GM12878 (cell line): ENCODE results near the gene ABCF1. TPM values are rescaled to one million over a fixed set of nuclear protein-coding genes. Genes with fewer than 3 reads are reported as not detected.
A peak's percentile ranks its signal among the peaks of the same experiment; 100 is the strongest.

Experiments
- ATAC-seq: fragments of 200-7000 bp; cut with Tn5 transposase; 3 replicates; pipeline ENCODE4 v1.9.1; 2020; ENCODE audit warnings: mild to moderate bottlenecking, moderate library complexity
- BruUV-seq: library from RNA; stranded (reverse); fragments of 400-500 nt; replicated peaks from 2 replicates; lab custom pipeline; 2021; lab: Mats Ljungman, UMichigan
- CTCF ChIA-PET: fragments of 300-600 bp; sonication (Branson Sonifier 250); formaldehyde crosslinking; extraction: SDS; loops from one replicate; lab custom pipeline; 2021; ENCODE audit warnings: inconsistent platforms; lab: Yijun Ruan, JAX
- POLR2A ChIA-PET: fragments of 350-600 bp; formaldehyde crosslinking; extraction: SDS; loops from one replicate; lab custom pipeline; 2021; ENCODE audit warnings: inconsistent platforms; lab: Charles Lee
- RAD21 ChIA-PET: fragments of 300-600 bp; sonication (Branson Sonifier 250); formaldehyde crosslinking; loops from one replicate; lab custom pipeline; 2023; ENCODE audit warnings: antibody characterized with exemption; ENCODE audit not compliant: unreplicated experiment; lab: Charles Lee
- SMC1A ChIA-PET: fragments of 300-600 bp; sonication (Branson Sonifier 250); formaldehyde crosslinking; loops from one replicate; lab custom pipeline; 2023; ENCODE audit not compliant: unreplicated experiment, uncharacterized antibody; lab: Charles Lee
- DNase-seq: peaks from one replicate; pipeline ENCODE4 v3.0.0-alpha.2; 2011; ENCODE audit warnings: low read depth, low spot score
- FAIRE-seq: peaks from 3 replicates; lab custom pipeline; 2011; peaks lifted over from hg19 to GRCh38; lab: Jason Lieb, UNC
- H2AFZ ChIP-seq: 2 replicates; pipeline ENCODE4 v1.6.0; 2011; ENCODE audit warnings: low read depth, low read length, control low read depth; ENCODE audit not compliant: control insufficient read depth
- H3K27ac ChIP-seq: 2 replicates; pipeline ENCODE4 v1.5.1; 2011; ENCODE audit warnings: control low read depth; ENCODE audit not compliant: control insufficient read depth, insufficient read depth
- H3K27me3 ChIP-seq, 2 experiments: replicated peaks in 1 of 2; 2 replicates each; pipeline versions ENCODE4 v1.6.0 to v1.6.1; 2011; ENCODE audit warnings: low read length in 1 of 2; ENCODE audit not compliant: control insufficient read depth in 2 of 2, insufficient read depth in 2 of 2
- H3K36me3 ChIP-seq, 2 experiments: 2 replicates each; pipeline ENCODE4 v1.5.1; 2011; ENCODE audit warnings: low read length in 1 of 2; ENCODE audit not compliant: control insufficient read depth in 2 of 2, insufficient read depth in 2 of 2
- H3K4me1 ChIP-seq: 2 replicates; pipeline ENCODE4 v1.6.1; 2011; ENCODE audit warnings: mild to moderate bottlenecking, low read length, moderate library complexity, mixed read lengths; ENCODE audit not compliant: control insufficient read depth, insufficient read depth
- H3K4me2 ChIP-seq: 2 replicates; pipeline ENCODE4 v1.6.0; 2011; ENCODE audit warnings: control low read depth; ENCODE audit not compliant: control insufficient read depth, insufficient read depth
- H3K4me3 ChIP-seq: fragments of 200-600 bp; sonication (generic); 2 replicates; pipeline ENCODE4 v1.5.1; 2016
- H3K79me2 ChIP-seq: 2 replicates; pipeline ENCODE4 v1.6.0; 2011; ENCODE audit warnings: low read length; ENCODE audit not compliant: control insufficient read depth, insufficient read depth
- H3K9ac ChIP-seq: 2 replicates; pipeline ENCODE4 v1.8.0; 2011; ENCODE audit warnings: low read length, control low read depth, mixed read lengths; ENCODE audit not compliant: control insufficient read depth, insufficient read depth
- H3K9me3 ChIP-seq: replicated peaks from 3 replicates; pipeline ENCODE4 v1.5.1; 2011; ENCODE audit warnings: mild to moderate bottlenecking, low read length; ENCODE audit not compliant: control insufficient read depth, insufficient read depth
- H4K20me1 ChIP-seq: 2 replicates; pipeline ENCODE4 v1.6.0; 2011; ENCODE audit not compliant: control insufficient read depth, insufficient read depth
- ESRRA ChIP-seq: IDR thresholded peaks from 2 replicates; pipeline ENCODE4 v1.6.1; 2012; ENCODE audit warnings: mild to moderate bottlenecking, low read length, improper control_type of control experiment
- HCFC1 ChIP-seq: fragments of 150-350 bp; IDR thresholded peaks from 2 replicates; pipeline ENCODE4 v1.6.1; 2014; ENCODE audit warnings: low read length
- HDAC2 ChIP-seq: fragments of 200-600 bp; sonication (generic); IDR thresholded peaks from 2 replicates; pipeline ENCODE4 v1.6.1; 2017
- KLF5 ChIP-seq: fragments of 450-650 bp; IDR thresholded peaks from 2 replicates; pipeline ENCODE4 v1.6.1; 2014; ENCODE audit warnings: mild to moderate bottlenecking; ENCODE audit not compliant: partially characterized antibody
- MYB ChIP-seq: fragments of 150-350 bp; IDR thresholded peaks from 2 replicates; pipeline ENCODE4 v1.6.1; 2014; ENCODE audit warnings: mild to moderate bottlenecking, low read depth, low read length, borderline replicate concordance
- NFXL1 ChIP-seq: fragments of 450-650 bp; IDR thresholded peaks from 2 replicates; pipeline ENCODE4 v1.6.1; 2017; ENCODE audit warnings: antibody characterized with exemption, mild to moderate bottlenecking, borderline replicate concordance
- PAX5 ChIP-seq: IDR thresholded peaks from 2 replicates; pipeline ENCODE4 v1.6.1; 2011; ENCODE audit warnings: low read depth, low read length, borderline replicate concordance
- RAD21 ChIP-seq: IDR thresholded peaks from 2 replicates; pipeline ENCODE4 v1.6.1; 2011; ENCODE audit warnings: mild to moderate bottlenecking, low read depth, low read length, moderate library complexity; ENCODE audit not compliant: insufficient read depth
- SPI1 ChIP-seq: IDR thresholded peaks from 2 replicates; pipeline ENCODE4 v1.6.1; 2011; ENCODE audit warnings: low read depth, mild to moderate bottlenecking, low read length, moderate library complexity, borderline replicate concordance; ENCODE audit not compliant: insufficient read depth
- ZNF384 ChIP-seq: IDR thresholded peaks from 2 replicates; pipeline ENCODE4 v1.6.1; 2012; ENCODE audit warnings: low read depth, mild to moderate bottlenecking, low read length, improper control_type of control experiment, borderline replicate concordance
- WGBS: methylation state at CpG from one replicate; pipeline ENCODE4 v1.1.6; 2016; ENCODE audit warnings: low lambda C conversion rate; ENCODE audit not compliant: insufficient replicate concordance, insufficient coverage; ENCODE audit errors: missing lambda C conversion rate; 5-methylcytosine and 5-hydroxymethylcytosine counted together
- in situ Hi-C: fragments of 300-500 bp; cut with MboI; formaldehyde crosslinking; loops from 9 replicates; pipeline ENCODE4 v1.14.3; 2018; ENCODE audit warnings: mixed read lengths
- intact Hi-C: fragments of 100-400 bp; cut with micrococcal nuclease; formaldehyde crosslinking; loops from one replicate; pipeline ENCODE4 v1.14.2; 2022; ENCODE audit not compliant: unreplicated experiment
- polyA plus RNA-seq, 11 experiments: library from polyadenylated mRNA; depleted of rRNA in 4 of 11; unstranded in 6 of 11; stranded (reverse) in 5 of 11; fragments of >200 nt; fragmentation: Nextera tagmentation in 4 of 11; fragmentation: Illumina TruSeq in 1 of 11; extraction: Ambion mirVana in 4 of 11; extraction: Trizol in 1 of 11; gene quantifications; 1 replicate in 1 of 11; 2 replicates in 10 of 11; pipeline versions ENCODE4 v1.2.1 to v1.2.3, GENCODE V29; 2011 to 2016; ENCODE audit warnings: inconsistent platforms in 2 of 11, missing spikeins in 2 of 11, low read depth in 1 of 11
- total RNA-seq, 4 experiments: library from RNA; depleted of rRNA in 3 of 4; stranded (reverse); fragments of >200 nt in 3 of 4; fragmentation: Illumina TruSeq in 1 of 4; extraction: Trizol in 1 of 4; gene quantifications; 2 replicates each; pipeline versions ENCODE4 v1.2.1 to v1.2.3, GENCODE V29; 2013 to 2021
- TF ChIP-seq, protein P1 (sequence below): fragments of 150-350 bp; IDR thresholded peaks from 2 replicates; pipeline ENCODE4 v1.6.1; 2014; ENCODE audit warnings: mild to moderate bottlenecking, low read depth, low read length
- TF ChIP-seq, protein P2 (sequence below): fragments of 450-650 bp; IDR thresholded peaks from 2 replicates; pipeline ENCODE4 v1.6.1; 2017; ENCODE audit warnings: mild to moderate bottlenecking, moderate library complexity

Gene ABCF1
- total and polyA plus RNA-seq, 10 of the 15 experiments (the other 5 are each of a cell fraction or from before 2014, with no cell fraction given): 21.3 to 79.6 (median 55.9) TPM

- FAIRE-seq: no peak
- no peak for ATAC-seq
- Histone ChIP-seq H3K9ac (peak overlapping the region; percentile 95), H3K4me3 (peak overlapping the region; percentile 80), H4K20me1 (0 out of 2 replicates have a peak, but pooled peaks cover 6% of the 10 kb centered on the region), H3K4me2 (peak overlapping the region; percentile 81), H3K36me3 (peaks cover 6 to 33% of the 10 kb centered on the region in 2 experiments; a peak in 3 of 4 replicates), H3K27ac (peak overlapping the region; percentile 99), H3K79me2 (peaks cover 56% of the 10 kb centered on the region), H2AFZ (peak overlapping the region; percentile 1; the same call in 1 of the 2 replicates), H3K27me3 (no peaks in the 10 kb centered on the region), H3K4me1 (peaks cover 3% of the 10 kb centered on the region), H3K9me3 (no peaks in the 10 kb centered on the region; the same call in 2 of the 3 replicates)
- BruUV-seq: no TSS peak
- ChIA-PET CTCF (interaction anchor here (0.6 to 2.1 kb wide), 13 partner anchors 11 to 259 kb away, joined by 3 to 8 read pairs (median 5); partner anchors contain the start of genes DHX16 and PRR3), SMC1A (interaction anchor here (0.8 to 2.8 kb wide), 14 partner anchors 8 to 295 kb away, joined by 3 to 12 read pairs (median 4); partner anchors contain the start of genes ATAT1, C6orf136, DHX16 and VARS2), RAD21 (interaction anchor here (0.9 to 1.5 kb wide), 2 partner anchors 89 to 113 kb away, joined by 4 to 8 read pairs; no protein-coding TSS in a partner anchor), POLR2A (interaction anchor here (0.7 to 2.0 kb wide), 20 partner anchors 8 to 204 kb away, joined by 3 to 11 read pairs (median 4); partner anchors contain the start of genes ABCF1, ATAT1, DHX16 and NRM)
- no peak for DNase-seq
- WGBS: under 1% methylated on average over 8 of the region's 8 CpGs
- intact Hi-C loops: no loop called here
- in situ Hi-C loops: loop anchor here (5.0 kb wide), 1 partner anchor 99 kb away; the partner anchor contains the start of gene MDC1
- TF ChIP-seq HDAC2 (no peak), RAD21 (no peak), HCFC1 (no peak), ZNF384 (no peak), MYB (no peak), PAX5 (no peak), KLF5 (no peak), SPI1 (no peak), ESRRA (no peak), NFXL1 (no peak)
- TF ChIP-seq, protein P1, sequence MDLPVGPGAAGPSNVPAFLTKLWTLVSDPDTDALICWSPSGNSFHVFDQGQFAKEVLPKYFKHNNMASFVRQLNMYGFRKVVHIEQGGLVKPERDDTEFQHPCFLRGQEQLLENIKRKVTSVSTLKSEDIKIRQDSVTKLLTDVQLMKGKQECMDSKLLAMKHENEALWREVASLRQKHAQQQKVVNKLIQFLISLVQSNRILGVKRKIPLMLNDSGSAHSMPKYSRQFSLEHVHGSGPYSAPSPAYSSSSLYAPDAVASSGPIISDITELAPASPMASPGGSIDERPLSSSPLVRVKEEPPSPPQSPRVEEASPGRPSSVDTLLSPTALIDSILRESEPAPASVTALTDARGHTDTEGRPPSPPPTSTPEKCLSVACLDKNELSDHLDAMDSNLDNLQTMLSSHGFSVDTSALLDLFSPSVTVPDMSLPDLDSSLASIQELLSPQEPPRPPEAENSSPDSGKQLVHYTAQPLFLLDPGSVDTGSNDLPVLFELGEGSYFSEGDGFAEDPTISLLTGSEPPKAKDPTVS: no peak
- TF ChIP-seq, protein P2, sequence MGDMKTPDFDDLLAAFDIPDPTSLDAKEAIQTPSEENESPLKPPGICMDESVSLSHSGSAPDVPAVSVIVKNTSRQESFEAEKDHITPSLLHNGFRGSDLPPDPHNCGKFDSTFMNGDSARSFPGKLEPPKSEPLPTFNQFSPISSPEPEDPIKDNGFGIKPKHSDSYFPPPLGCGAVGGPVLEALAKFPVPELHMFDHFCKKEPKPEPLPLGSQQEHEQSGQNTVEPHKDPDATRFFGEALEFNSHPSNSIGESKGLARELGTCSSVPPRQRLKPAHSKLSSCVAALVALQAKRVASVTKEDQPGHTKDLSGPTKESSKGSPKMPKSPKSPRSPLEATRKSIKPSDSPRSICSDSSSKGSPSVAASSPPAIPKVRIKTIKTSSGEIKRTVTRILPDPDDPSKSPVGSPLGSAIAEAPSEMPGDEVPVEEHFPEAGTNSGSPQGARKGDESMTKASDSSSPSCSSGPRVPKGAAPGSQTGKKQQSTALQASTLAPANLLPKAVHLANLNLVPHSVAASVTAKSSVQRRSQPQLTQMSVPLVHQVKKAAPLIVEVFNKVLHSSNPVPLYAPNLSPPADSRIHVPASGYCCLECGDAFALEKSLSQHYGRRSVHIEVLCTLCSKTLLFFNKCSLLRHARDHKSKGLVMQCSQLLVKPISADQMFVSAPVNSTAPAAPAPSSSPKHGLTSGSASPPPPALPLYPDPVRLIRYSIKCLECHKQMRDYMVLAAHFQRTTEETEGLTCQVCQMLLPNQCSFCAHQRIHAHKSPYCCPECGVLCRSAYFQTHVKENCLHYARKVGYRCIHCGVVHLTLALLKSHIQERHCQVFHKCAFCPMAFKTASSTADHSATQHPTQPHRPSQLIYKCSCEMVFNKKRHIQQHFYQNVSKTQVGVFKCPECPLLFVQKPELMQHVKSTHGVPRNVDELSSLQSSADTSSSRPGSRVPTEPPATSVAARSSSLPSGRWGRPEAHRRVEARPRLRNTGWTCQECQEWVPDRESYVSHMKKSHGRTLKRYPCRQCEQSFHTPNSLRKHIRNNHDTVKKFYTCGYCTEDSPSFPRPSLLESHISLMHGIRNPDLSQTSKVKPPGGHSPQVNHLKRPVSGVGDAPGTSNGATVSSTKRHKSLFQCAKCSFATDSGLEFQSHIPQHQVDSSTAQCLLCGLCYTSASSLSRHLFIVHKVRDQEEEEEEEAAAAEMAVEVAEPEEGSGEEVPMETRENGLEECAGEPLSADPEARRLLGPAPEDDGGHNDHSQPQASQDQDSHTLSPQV: no peak
Measured at GRCh38 chr6:30618270-30618797, 47.1 kb downstream of the ABCF1 start.
